Measurements from ENCODE around the gene UNC13C.

DNA sequence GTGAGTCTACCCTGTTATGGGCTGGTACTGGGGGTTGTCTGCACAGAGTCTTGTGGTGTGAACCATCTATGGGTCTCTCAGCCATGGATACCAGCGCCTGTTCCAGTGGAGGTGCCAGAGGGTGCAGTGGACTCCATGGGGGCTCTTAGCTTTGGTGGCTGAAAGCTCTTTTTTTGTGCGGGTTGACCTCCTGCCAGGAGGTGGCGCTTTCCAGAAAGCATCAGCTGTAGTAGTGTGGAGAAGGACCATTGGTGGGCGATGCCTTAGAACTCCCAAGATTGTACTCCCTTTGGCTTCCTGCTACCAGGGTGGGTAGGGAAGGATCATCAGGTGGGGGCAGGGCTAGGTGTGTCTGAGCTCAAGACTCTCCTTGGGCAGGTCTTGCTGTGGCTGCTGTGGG is 615.9 kb downstream of the UNC13C start:
- TF ChIP-seq, protein P1, sequence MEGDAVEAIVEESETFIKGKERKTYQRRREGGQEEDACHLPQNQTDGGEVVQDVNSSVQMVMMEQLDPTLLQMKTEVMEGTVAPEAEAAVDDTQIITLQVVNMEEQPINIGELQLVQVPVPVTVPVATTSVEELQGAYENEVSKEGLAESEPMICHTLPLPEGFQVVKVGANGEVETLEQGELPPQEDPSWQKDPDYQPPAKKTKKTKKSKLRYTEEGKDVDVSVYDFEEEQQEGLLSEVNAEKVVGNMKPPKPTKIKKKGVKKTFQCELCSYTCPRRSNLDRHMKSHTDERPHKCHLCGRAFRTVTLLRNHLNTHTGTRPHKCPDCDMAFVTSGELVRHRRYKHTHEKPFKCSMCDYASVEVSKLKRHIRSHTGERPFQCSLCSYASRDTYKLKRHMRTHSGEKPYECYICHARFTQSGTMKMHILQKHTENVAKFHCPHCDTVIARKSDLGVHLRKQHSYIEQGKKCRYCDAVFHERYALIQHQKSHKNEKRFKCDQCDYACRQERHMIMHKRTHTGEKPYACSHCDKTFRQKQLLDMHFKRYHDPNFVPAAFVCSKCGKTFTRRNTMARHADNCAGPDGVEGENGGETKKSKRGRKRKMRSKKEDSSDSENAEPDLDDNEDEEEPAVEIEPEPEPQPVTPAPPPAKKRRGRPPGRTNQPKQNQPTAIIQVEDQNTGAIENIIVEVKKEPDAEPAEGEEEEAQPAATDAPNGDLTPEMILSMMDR (IDR thresholded peaks at IDR 0.05; ENCODE audit: poor library complexity) = no peak
- no peak for TF ChIP-seq EZH2 (IDR thresholded peaks at IDR 0.05; ENCODE audit: borderline replicate concordance)
- TF ChIP-seq EZH2phosphoT487 (IDR thresholded peaks at IDR 0.05; ENCODE audit: low read depth, severe bottlenecking, unreplicated experiment) = no peak
